GM20000 (cell line): ENCODE data around the gene CACNA1H.

Experiments
- DNase-seq: peaks from one replicate; pipeline ENCODE4 v3.0.0; 2012; ENCODE audit warnings: low spot score
- CTCF ChIP-seq: IDR thresholded peaks from 2 replicates; pipeline ENCODE4 v1.5.1; 2012; ENCODE audit warnings: mild to moderate bottlenecking, control low read depth; ENCODE audit errors: extremely low read depth, missing control alignments

The CACNA1H gene

GRCh38 chr16:1117926-1118325, 35.0 kb upstream of the CACNA1H start:
- no peak for TF ChIP-seq CTCF
- DNase-seq, result no peak

- no peak for DNase-seq
- no peak for TF ChIP-seq CTCF
Measured at GRCh38 chr16:1119129-1119528, 33.8 kb upstream of the CACNA1H start.

- no peak for TF ChIP-seq CTCF
- DNase-seq, result no peak
Measured at GRCh38 chr16:1119766-1120576, 32.9 kb upstream of the CACNA1H start.

GRCh38 chr16:1120577-1120941, 32.3 kb upstream of the CACNA1H start:
- no peak for DNase-seq
- TF ChIP-seq CTCF, result no peak

- no peak for DNase-seq
- TF ChIP-seq CTCF, result no peak
Measured at GRCh38 chr16:1121009-1121408, 31.9 kb upstream of the CACNA1H start.

- TF ChIP-seq CTCF, result no peak
- DNase-seq, result no peak
Measured at GRCh38 chr16:1121601-1122397, 31.1 kb upstream of the CACNA1H start.

- DNase-seq, result no peak
- TF ChIP-seq CTCF, result no peak
Measured at GRCh38 chr16:1122398-1122765, 30.5 kb upstream of the CACNA1H start.
